ENCODE measurements around the gene VAV3. TPM values are rescaled to one million over a fixed set of nuclear protein-coding genes. Genes with fewer than 3 reads are reported as not detected.

VAV3 gene
- polyA plus RNA-seq, 3 donors, result 5.4 to 9.2 (median 9.0) TPM

DNA sequence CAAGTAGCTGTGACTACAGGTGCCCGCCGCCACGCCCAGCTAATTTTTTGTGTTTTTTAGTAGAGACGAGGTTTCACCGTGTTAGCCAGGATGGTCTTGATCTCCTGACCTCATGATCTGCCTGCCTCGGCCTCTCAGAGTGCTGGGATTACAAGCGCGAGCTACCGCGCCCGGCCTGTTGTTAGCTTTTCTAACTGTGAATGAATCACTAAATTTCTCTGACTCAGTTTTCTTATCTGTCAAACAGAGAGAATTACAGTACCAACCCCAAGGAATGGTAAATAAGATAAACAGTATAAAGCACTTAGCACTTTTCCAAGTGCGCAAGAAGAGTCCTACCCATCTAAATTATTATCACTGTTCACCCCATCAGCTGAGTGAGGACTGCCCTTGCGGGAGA, 193.6 kb downstream of the VAV3 start:
- no peak for DNase-seq
- Histone ChIP-seq H2AFZ (ENCODE audit: insufficient read depth, low read depth, low read length, poor library complexity, severe bottlenecking) (no peak overlapping the region), H3K36me3 (replicated peaks in 1 of 2; ENCODE audit: control insufficient read depth in 1 of 2, insufficient read depth in 2 of 2, low read length in 2 of 2) (peaks cover 26 to 58% of the 10 kb centered on the region in 2 donors), H3K9ac (ENCODE audit: insufficient read depth, low read length, poor library complexity, severe bottlenecking) (no peak overlapping the region), H3K27ac (ENCODE audit: low read depth in 1 of 2, low read length in 2 of 2) (no peak overlapping the region), H3K9me3 (replicated peaks in 1 of 2; ENCODE audit: control insufficient read depth in 1 of 2, insufficient read depth in 1 of 2, low read length in 2 of 2) (no peaks in the 10 kb centered on the region), H3K4me3 (replicated peaks in 1 of 3; ENCODE audit: low read depth in 2 of 3, low read length in 3 of 3) (no peak overlapping the region), H3K79me2 (ENCODE audit: insufficient read depth, low read length) (no peaks in the 10 kb centered on the region), H3K27me3 (ENCODE audit: control insufficient read depth in 2 of 2, insufficient read depth in 2 of 2, low read length in 2 of 2) (no peaks in the 10 kb centered on the region), H3K4me2 (replicated peaks; ENCODE audit: extremely low read depth, low read length, poor library complexity, severe bottlenecking) (no peak overlapping the region), H3K4me1 (ENCODE audit: control insufficient read depth in 1 of 2, insufficient read depth in 2 of 2, low read length in 2 of 2) (no peaks in the 10 kb centered on the region), H4K20me1 (ENCODE audit: insufficient read depth, low read length) (no peaks in the 10 kb centered on the region)
- no peaks in the 10 kb centered on the region for H3K9me3 Mint-ChIP-seq
- peaks cover 59% of the 10 kb centered on the region in 2 donors for H3K36me3 Mint-ChIP-seq
- H3K4me3 Mint-ChIP-seq, result no peak overlapping the region
- H3K27ac Mint-ChIP-seq, result no peak overlapping the region
- TF ChIP-seq, protein P1, sequence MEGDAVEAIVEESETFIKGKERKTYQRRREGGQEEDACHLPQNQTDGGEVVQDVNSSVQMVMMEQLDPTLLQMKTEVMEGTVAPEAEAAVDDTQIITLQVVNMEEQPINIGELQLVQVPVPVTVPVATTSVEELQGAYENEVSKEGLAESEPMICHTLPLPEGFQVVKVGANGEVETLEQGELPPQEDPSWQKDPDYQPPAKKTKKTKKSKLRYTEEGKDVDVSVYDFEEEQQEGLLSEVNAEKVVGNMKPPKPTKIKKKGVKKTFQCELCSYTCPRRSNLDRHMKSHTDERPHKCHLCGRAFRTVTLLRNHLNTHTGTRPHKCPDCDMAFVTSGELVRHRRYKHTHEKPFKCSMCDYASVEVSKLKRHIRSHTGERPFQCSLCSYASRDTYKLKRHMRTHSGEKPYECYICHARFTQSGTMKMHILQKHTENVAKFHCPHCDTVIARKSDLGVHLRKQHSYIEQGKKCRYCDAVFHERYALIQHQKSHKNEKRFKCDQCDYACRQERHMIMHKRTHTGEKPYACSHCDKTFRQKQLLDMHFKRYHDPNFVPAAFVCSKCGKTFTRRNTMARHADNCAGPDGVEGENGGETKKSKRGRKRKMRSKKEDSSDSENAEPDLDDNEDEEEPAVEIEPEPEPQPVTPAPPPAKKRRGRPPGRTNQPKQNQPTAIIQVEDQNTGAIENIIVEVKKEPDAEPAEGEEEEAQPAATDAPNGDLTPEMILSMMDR (IDR thresholded peaks at IDR 0.05), result no peak
- intact Hi-C loops (cut with micrococcal nuclease), result no loop called here
- peaks cover 0 to 1% (median 0%) of the 10 kb centered on the region in 3 donors for H3K27me3 Mint-ChIP-seq (ENCODE audit: low read depth in 3 of 3)
- no peaks in the 10 kb centered on the region for H3K4me1 Mint-ChIP-seq
- 80% methylated on average over 4 of the region's 13 CpGs for WGBS (ENCODE audit: insufficient coverage)

DNA sequence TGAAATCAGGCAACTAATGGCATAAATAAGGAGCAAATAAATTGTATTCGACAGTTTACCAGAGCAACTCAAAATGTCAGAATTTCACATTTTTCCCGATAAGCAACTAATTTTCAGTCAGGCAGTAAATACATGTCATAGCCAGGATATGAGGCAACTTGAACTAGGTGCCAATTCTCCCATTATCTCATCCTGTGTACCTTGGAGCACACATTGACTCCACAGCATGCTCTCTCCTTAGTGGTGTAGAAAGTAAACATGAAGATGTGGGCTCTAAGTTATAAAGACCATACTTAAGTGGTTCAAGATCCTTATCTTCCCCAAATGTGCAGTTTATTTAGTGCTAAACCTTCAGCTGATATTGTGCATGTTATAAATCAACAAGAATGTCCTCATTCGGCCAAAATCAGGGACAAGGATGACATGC, 197.8 kb downstream of the VAV3 start:
- Histone ChIP-seq H2AFZ (ENCODE audit: insufficient read depth, low read depth, low read length, poor library complexity, severe bottlenecking) (no peak overlapping the region), H3K9ac (ENCODE audit: insufficient read depth, low read length, poor library complexity, severe bottlenecking) (no peak overlapping the region), H4K20me1 (ENCODE audit: insufficient read depth, low read length) (no peaks in the 10 kb centered on the region), H3K36me3 (replicated peaks in 1 of 2; ENCODE audit: control insufficient read depth in 1 of 2, insufficient read depth in 2 of 2, low read length in 2 of 2) (peaks cover 47 to 81% of the 10 kb centered on the region in 2 donors), H3K9me3 (replicated peaks in 1 of 2; ENCODE audit: control insufficient read depth in 1 of 2, insufficient read depth in 1 of 2, low read length in 2 of 2) (no peaks in the 10 kb centered on the region), H3K4me2 (replicated peaks; ENCODE audit: extremely low read depth, low read length, poor library complexity, severe bottlenecking) (no peak overlapping the region), H3K27me3 (ENCODE audit: control insufficient read depth in 2 of 2, insufficient read depth in 2 of 2, low read length in 2 of 2) (no peaks in the 10 kb centered on the region), H3K79me2 (ENCODE audit: insufficient read depth, low read length) (no peaks in the 10 kb centered on the region), H3K4me1 (ENCODE audit: control insufficient read depth in 1 of 2, insufficient read depth in 2 of 2, low read length in 2 of 2) (no peaks in the 10 kb centered on the region), H3K27ac (ENCODE audit: low read depth in 1 of 2, low read length in 2 of 2) (no peak overlapping the region), H3K4me3 (replicated peaks in 1 of 3; ENCODE audit: low read depth in 2 of 3, low read length in 3 of 3) (no peak overlapping the region)
- intact Hi-C loops (cut with micrococcal nuclease), result no loop called here
- DNase-seq, result no peak
- Mint-ChIP-seq H3K9me3 (no peaks in the 10 kb centered on the region), H3K4me3 (no peak overlapping the region), H3K36me3 (peaks cover 71 to 79% of the 10 kb centered on the region in 2 donors), H3K4me1 (no peaks in the 10 kb centered on the region), H3K27ac (no peak overlapping the region), H3K27me3 (ENCODE audit: low read depth in 3 of 3) (peaks cover 0 to 3% (median 0%) of the 10 kb centered on the region in 3 donors)
- TF ChIP-seq, protein P1 (IDR thresholded peaks at IDR 0.05), result no peak
- no CpG with 5 or more reads among the region's 3 CpGs for WGBS (ENCODE audit: insufficient coverage)

All from CD14-positive monocyte (primary cell).